ENCODE data around the gene DMWD. TPM values are rescaled to one million over a fixed set of nuclear protein-coding genes. Genes with fewer than 3 reads are reported as not detected.
A peak's percentile ranks its signal among the peaks of the same experiment; 100 is the strongest.

Gene DMWD
- total and polyA plus RNA-seq, 2 of the 13 experiments (the other 11 are each of a cell fraction or from before 2014, with no cell fraction given) = 10.3 to 14.9 TPM

DNA sequence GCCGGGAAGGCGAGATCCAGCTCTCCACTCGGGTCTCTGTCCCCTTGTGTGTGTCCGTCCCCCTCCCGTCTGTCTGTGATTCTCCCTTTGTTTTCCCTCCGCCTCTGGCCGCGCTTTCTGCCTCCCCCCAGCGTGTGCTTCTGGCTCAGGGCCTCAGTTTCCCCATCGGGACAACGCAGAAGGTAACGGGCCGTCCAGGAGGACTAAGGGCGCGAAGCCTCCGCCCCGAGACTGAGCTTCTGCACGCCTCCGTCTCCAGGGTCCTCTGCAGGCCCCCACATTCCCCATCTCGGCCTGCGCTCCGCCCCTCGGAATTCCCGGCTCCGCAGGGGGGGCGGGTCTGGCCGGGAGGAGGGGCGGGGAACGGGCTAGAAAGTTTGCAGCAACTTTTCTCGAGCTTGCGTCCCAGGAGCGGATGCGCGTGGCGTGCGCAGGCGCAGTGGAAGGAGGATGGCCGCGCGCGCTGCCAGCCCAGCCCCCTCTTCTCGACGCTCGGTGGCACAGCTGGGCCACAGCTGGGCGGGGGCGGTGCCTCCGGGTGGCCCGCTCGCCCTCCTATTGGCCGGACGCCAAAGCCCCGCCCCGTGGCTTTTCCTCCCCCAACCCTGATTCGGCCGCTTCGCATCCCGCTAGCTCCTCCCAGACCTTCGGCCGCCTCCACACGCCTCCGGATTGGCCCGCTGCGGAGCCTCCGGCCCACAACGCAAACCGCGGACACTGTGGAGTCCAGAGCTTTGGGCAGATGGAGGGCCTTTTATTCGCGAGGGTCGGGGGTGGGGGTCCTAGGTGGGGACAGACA, 23.5 kb downstream of the DMWD start, which contains the start of gene SIX5 (continued):
- TF ChIP-seq, protein P1, sequence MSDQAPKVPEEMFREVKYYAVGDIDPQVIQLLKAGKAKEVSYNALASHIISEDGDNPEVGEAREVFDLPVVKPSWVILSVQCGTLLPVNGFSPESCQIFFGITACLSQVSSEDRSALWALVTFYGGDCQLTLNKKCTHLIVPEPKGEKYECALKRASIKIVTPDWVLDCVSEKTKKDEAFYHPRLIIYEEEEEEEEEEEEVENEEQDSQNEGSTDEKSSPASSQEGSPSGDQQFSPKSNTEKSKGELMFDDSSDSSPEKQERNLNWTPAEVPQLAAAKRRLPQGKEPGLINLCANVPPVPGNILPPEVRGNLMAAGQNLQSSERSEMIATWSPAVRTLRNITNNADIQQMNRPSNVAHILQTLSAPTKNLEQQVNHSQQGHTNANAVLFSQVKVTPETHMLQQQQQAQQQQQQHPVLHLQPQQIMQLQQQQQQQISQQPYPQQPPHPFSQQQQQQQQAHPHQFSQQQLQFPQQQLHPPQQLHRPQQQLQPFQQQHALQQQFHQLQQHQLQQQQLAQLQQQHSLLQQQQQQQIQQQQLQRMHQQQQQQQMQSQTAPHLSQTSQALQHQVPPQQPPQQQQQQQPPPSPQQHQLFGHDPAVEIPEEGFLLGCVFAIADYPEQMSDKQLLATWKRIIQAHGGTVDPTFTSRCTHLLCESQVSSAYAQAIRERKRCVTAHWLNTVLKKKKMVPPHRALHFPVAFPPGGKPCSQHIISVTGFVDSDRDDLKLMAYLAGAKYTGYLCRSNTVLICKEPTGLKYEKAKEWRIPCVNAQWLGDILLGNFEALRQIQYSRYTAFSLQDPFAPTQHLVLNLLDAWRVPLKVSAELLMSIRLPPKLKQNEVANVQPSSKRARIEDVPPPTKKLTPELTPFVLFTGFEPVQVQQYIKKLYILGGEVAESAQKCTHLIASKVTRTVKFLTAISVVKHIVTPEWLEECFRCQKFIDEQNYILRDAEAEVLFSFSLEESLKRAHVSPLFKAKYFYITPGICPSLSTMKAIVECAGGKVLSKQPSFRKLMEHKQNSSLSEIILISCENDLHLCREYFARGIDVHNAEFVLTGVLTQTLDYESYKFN (CRISPR knock-in tag; conservative IDR thresholded peaks at IDR 0.05) = peak; percentile 70
- TF ChIP-seq MZF1 (CRISPR knock-in tag; IDR thresholded peaks at IDR 0.05; ENCODE audit: borderline replicate concordance) (no peak), ZNF3 (CRISPR knock-in tag; IDR thresholded peaks at IDR 0.05) (no peak), HOXA5 (CRISPR knock-in tag; IDR thresholded peaks at IDR 0.05) (peak; percentile 89; the same call in 1 of the 2 replicates), ZNF296 (CRISPR knock-in tag; conservative IDR thresholded peaks at IDR 0.05) (peak; percentile 64; the same call in 1 of the 2 replicates), FIP1L1 (IDR thresholded peaks at IDR 0.05; ENCODE audit: borderline replicate concordance, insufficient read depth, low read depth, low read length) (no peak), ZNF761 (CRISPR knock-in tag; conservative IDR thresholded peaks at IDR 0.05) (no peak; the same call in 1 of the 2 replicates), XBP1 (CRISPR knock-in tag; IDR thresholded peaks at IDR 0.05) (no peak), TSC22D2 (CRISPR knock-in tag; IDR thresholded peaks at IDR 0.05; ENCODE audit: borderline replicate concordance) (no peak; the same call in 1 of the 2 replicates), ZNF792 (CRISPR knock-in tag; IDR thresholded peaks at IDR 0.05) (no peak; the same call in 1 of the 2 replicates), NFRKB (IDR thresholded peaks at IDR 0.05) (no peak), REL (CRISPR knock-in tag; conservative IDR thresholded peaks at IDR 0.05) (peak; percentile 47; the same call in 1 of the 2 replicates), NR1H2 (CRISPR knock-in tag; IDR thresholded peaks at IDR 0.05; ENCODE audit: borderline replicate concordance, low read depth) (no peak), MAF1 (CRISPR knock-in tag; IDR thresholded peaks at IDR 0.05; ENCODE audit: borderline replicate concordance) (0 out of 2 replicates have a peak, but pooled peaks have one; percentile 63), PRPF4 (IDR thresholded peaks at IDR 0.05; ENCODE audit: low read depth, low read length, poor library complexity, severe bottlenecking) (no peak)
- TF ChIP-seq, protein P2, sequence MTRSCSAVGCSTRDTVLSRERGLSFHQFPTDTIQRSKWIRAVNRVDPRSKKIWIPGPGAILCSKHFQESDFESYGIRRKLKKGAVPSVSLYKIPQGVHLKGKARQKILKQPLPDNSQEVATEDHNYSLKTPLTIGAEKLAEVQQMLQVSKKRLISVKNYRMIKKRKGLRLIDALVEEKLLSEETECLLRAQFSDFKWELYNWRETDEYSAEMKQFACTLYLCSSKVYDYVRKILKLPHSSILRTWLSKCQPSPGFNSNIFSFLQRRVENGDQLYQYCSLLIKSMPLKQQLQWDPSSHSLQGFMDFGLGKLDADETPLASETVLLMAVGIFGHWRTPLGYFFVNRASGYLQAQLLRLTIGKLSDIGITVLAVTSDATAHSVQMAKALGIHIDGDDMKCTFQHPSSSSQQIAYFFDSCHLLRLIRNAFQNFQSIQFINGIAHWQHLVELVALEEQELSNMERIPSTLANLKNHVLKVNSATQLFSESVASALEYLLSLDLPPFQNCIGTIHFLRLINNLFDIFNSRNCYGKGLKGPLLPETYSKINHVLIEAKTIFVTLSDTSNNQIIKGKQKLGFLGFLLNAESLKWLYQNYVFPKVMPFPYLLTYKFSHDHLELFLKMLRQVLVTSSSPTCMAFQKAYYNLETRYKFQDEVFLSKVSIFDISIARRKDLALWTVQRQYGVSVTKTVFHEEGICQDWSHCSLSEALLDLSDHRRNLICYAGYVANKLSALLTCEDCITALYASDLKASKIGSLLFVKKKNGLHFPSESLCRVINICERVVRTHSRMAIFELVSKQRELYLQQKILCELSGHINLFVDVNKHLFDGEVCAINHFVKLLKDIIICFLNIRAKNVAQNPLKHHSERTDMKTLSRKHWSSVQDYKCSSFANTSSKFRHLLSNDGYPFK (CRISPR knock-in tag; IDR thresholded peaks at IDR 0.05; ENCODE audit: borderline replicate concordance) = peak; percentile 51; the same call in 1 of the 2 replicates
- TF ChIP-seq, protein P3, sequence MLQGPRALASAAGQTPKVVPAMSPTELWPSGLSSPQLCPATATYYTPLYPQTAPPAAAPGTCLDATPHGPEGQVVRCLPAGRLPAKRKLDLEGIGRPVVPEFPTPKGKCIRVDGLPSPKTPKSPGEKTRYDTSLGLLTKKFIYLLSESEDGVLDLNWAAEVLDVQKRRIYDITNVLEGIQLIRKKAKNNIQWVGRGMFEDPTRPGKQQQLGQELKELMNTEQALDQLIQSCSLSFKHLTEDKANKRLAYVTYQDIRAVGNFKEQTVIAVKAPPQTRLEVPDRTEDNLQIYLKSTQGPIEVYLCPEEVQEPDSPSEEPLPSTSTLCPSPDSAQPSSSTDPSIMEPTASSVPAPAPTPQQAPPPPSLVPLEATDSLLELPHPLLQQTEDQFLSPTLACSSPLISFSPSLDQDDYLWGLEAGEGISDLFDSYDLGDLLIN (CRISPR knock-in tag; IDR thresholded peaks at IDR 0.05; ENCODE audit: borderline replicate concordance) = no peak
- TF ChIP-seq, protein P4, sequence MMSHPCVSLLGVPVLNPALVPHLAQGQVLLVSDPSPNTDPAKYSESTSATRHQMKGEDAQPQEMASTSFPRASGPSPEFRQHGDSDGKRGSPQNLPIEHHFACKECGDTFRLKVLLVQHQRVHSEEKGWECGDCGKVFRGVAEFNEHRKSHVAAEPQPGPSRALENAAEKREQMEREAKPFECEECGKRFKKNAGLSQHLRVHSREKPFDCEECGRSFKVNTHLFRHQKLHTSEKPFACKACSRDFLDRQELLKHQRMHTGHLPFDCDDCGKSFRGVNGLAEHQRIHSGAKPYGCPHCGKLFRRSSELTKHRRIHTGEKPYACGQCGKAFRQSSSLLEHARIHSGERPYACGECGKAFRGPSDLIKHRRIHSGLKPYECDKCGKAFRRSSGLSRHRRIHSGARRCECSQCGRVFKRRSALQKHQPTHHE (CRISPR knock-in tag; IDR thresholded peaks at IDR 0.05; ENCODE audit: borderline replicate concordance) = 0 out of 2 replicates have a peak, but pooled peaks have one; percentile 76
- TF ChIP-seq, protein P5, sequence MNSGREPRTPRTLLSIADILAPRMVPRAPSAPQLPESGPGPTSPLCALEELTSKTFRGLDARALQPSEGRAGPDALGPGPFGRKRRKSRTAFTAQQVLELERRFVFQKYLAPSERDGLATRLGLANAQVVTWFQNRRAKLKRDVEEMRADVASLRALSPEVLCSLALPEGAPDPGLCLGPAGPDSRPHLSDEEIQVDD (CRISPR knock-in tag; IDR thresholded peaks at IDR 0.05; ENCODE audit: borderline replicate concordance) = peak; percentile 49; the same call in 1 of the 2 replicates
